ENCODE measurements around the gene ASTL. TPM values are rescaled to one million over a fixed set of nuclear protein-coding genes. Genes with fewer than 3 reads are reported as not detected.
"Not testable (repeated sequence)": the region's sequence is repeated elsewhere in the genome, so short reads cannot be mapped to it uniquely, and the experiment has no call there.

ASTL gene
- total RNA-seq, 1 donor from 2014 or later: not detected

DNA sequence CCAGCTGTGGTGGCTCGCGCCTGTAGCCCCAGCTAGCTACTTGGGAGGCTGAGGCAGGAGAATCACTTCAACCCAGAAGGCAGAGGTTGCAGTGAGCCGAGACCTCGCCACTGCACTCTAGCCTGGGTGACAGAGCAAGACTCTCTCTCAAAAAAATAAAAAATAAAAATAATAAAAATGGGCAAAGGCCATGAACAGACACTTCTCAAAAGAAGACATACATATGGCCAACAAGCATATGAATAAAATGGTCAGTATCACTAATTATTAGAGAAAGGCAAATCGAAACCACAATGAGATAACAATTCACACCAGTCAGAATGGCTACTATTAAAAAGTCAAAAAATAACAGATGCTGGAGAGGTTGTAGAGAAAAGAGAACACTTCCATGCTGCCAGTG is 22.1 kb upstream of the ASTL start:
- intact Hi-C loops (cut with micrococcal nuclease): not testable (repeated sequence)

- intact Hi-C loops (cut with micrococcal nuclease): no loop called here
These were observed 21.0 kb upstream of the ASTL start for GRCh38 chr2:96159084-96159830.

- intact Hi-C loops (cut with micrococcal nuclease): no loop called here
These were observed 20.2 kb upstream of the ASTL start for GRCh38 chr2:96158554-96158940.

- intact Hi-C loops (cut with micrococcal nuclease): no loop called here
These were observed 19.6 kb upstream of the ASTL start for GRCh38 chr2:96157649-96158553.

GRCh38 chr2:96156926-96157648 is 18.8 kb upstream of the ASTL start:
- intact Hi-C loops (cut with micrococcal nuclease): loop anchor here (1.0 kb wide), 1 partner anchor 9 kb away; no protein-coding TSS in a partner anchor

DNA sequence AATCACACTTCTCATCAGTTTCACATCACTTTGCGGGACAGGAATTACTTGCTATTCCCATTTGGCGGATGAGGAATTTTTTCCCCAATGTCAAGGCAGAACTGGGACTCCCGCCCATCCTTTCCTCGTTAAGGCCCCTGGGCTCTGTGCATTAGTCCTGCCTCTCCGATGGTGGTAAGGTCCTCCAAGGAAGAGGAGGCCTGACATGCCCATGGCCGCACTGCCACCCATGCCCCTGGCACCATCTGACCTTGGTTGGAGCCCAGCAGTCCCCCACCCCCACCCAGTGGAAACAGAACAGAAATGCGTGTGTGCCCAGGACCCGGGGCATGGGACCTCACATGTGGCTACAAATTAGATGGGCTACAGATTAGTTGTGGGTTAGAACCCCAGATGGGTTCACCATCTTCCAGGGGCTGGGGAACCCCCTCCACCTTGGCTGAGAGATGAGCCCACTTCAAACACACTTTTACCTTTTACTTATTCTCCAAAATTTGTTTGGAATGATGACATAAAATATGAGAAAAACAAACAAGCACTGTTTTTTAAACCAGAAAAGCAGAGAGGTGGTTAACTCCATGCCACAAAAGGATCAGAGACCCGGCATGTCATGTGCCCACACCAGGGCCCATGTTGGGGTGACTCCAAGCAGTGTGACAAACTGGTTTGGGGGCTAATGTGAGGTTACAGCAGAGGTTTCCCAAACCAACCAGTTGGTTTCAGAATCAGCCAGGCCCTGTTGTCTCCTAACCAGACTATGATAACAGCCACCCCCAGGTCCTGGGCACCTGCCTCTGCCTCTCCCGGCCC is 17.9 kb upstream of the ASTL start:
- intact Hi-C loops (cut with micrococcal nuclease): loop anchor here (1.0 kb wide), 1 partner anchor 8 kb away; no protein-coding TSS in a partner anchor

- intact Hi-C loops (cut with micrococcal nuclease): no loop called here
These were observed 16.4 kb upstream of the ASTL start for GRCh38 chr2:96154506-96155380.

- intact Hi-C loops (cut with micrococcal nuclease): no loop called here
These were observed 15.7 kb upstream of the ASTL start for GRCh38 chr2:96153991-96154431.

GRCh38 chr2:96153291-96153713 is 15.0 kb upstream of the ASTL start:
- intact Hi-C loops (cut with micrococcal nuclease): no loop called here

GRCh38 chr2:96152304-96153161 is 14.2 kb upstream of the ASTL start:
- intact Hi-C loops (cut with micrococcal nuclease): no loop called here

DNA sequence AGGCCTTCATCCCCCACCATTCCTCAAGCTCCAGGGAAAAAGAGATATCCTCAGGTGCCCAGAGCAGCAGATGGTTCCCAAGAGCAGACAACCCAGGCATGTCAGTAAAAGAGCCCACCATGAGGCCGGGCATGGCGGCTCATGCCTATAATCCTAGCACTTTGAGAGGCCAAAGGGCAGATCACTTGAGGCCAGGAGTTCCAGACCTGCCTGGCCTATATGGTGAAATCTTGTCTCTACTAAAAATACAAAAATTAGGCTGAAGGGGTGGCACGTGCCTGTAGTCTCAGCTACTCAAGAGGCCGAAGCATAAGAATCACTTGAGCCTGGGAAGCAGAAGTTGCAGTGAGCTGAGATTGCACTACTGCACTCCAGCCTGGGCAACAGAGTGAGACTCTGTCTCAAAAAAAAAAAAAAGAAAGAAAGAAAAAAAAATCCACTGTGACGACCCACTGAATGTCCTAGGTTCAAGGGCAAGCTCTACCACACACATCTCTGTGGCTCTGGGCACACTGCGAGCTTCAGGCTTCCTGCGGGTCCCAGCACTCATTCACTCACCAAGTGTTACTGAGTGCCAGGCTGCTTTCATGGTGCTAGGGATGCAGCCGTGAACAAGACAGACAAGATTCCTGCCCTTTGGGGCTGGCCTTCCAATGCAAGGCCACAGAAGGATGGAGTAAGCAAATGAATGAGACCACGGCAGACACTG is 13.4 kb upstream of the ASTL start:
- intact Hi-C loops (cut with micrococcal nuclease): no loop called here

DNA sequence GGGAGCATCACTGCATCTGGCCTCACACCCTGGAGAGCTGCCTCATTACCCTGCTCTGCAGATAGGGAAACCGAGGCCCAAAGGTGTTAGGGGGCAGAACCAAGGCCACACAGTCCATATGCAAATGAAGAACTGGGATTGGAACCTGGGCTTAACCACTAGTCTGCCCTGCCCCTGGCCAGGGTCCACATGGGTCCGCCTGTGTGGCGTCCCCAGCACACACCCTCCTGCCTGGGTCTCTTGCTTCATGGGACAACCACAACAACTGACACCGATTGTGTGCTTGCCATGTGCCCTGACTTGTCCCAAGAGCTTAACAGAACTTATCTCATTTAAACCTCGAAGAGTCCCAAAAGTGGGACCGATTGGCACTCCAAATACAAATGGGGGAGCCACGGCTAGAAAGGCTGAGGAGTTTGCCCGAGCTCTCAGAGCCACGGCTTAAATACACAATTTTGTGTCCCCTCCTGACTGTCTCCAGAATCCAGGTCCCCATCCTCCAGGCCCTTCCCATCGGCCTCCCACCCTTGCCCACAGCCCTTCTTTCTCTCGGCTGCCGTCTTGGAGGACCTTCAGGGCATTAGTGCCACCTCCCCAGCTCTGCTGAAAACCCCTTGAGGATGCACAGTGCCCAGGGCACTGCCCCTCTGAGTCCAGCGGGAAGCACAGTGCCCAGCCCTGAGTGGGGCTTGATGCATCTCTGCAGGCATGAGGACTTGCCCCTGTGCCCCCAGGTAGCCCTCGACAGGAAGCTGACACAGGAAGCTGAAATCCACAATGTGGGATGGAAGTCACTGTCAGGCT is 12.7 kb upstream of the ASTL start:
- intact Hi-C loops (cut with micrococcal nuclease): no loop called here

DNA sequence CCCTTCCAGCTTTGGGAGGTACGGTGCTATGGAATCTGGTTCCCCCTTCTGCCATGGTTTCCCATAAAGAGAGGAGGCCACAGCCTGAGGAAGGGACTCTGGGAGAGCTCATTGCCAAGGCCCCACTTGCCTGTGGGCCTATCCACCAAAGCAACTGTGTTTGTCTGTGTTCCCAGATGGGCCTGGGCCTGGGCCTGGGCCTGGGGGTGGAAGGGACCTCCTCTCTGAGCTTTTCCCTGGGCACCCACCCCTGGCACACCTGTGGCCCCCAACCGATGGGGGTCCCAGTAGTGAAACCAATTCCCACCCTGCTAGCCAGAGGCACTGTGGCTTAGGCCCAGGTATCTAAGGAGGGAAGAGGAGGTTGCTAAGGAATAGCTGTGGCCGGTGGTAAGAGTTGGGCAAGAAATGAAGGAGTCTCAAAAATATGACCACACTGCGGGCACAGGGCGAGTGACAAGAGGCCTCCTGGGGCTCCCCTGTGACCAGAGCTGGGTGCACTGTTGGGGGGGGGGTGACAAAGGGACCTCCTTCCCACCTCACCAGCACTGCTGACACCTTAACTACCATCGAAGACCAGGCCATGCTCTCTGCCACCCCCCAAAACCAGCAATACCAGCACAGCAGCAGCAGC is 11.8 kb upstream of the ASTL start:
- intact Hi-C loops (cut with micrococcal nuclease): no loop called here

- intact Hi-C loops (cut with micrococcal nuclease): loop anchor here (1.0 to 10.0 kb wide), 4 partner anchors 8 to 339 kb away; partner anchors contain the start of gene ITPRIPL1
These were observed 10.3 kb upstream of the ASTL start for GRCh38 chr2:96148410-96149217.

- intact Hi-C loops (cut with micrococcal nuclease): loop anchor here (1.0 to 10.0 kb wide), 4 partner anchors 9 to 340 kb away; partner anchors contain the start of gene ITPRIPL1
These were observed 9.4 kb upstream of the ASTL start for GRCh38 chr2:96147593-96148201.

All from T-helper 2 cell treated with Interferon-gamma antibody and Interleukin-4, amounts not matched to agents 100 ng/mL and 5 ng/mL, for 36 hours (primary cell).